Activated B cell treated with CpG ODN at 0.5 μM for 24 hours (primary cell): ENCODE measurements around the gene STH. TPM values are rescaled to one million over a fixed set of nuclear protein-coding genes. Genes with fewer than 3 reads are reported as not detected.

ENCODE experiments used
- ATAC-seq: fragments of 200-7000 bp; cut with Tn5 transposase; one replicate; pipeline ENCODE4 v1.10.0; 2021; ENCODE audit warnings: low read depth, mild to moderate bottlenecking, moderate library complexity
- CTCF ChIA-PET: fragments of 350-600 bp; sonication (Branson Sonifier 250); formaldehyde crosslinking; loops from one replicate; lab custom pipeline; 2021; ENCODE audit warnings: antibody characterized with exemption; lab: Charles Lee
- POLR2A ChIA-PET: fragments of 350-600 bp; sonication (Branson Sonifier 250); formaldehyde crosslinking; loops from one replicate; lab custom pipeline; 2021; ENCODE audit warnings: antibody characterized with exemption; lab: Charles Lee
- DNase-seq: peaks from one replicate; pipeline ENCODE4 v3.0.0; 2022
- H3K27ac Mint-ChIP-seq: one replicate; pipeline ENCODE4 v1.8.0; 2020; ENCODE audit warnings: mixed read lengths
- H3K27me3 Mint-ChIP-seq: one replicate; pipeline ENCODE4 v1.8.0; 2021; ENCODE audit warnings: mixed read lengths
- H3K36me3 Mint-ChIP-seq: one replicate; pipeline ENCODE4 v1.8.0; 2021; ENCODE audit warnings: low read depth, mixed read lengths
- H3K4me1 Mint-ChIP-seq: one replicate; pipeline ENCODE4 v1.8.0; 2021; ENCODE audit warnings: mixed read lengths
- H3K4me3 Mint-ChIP-seq: one replicate; pipeline ENCODE4 v1.8.0; 2020; ENCODE audit warnings: mild to moderate bottlenecking, mixed read lengths
- H3K9me3 Mint-ChIP-seq: one replicate; pipeline ENCODE4 v1.8.0; 2020; ENCODE audit warnings: mixed read lengths
- intact Hi-C: fragments of 100-400 bp; cut with micrococcal nuclease; formaldehyde crosslinking; loops from one replicate; pipeline ENCODE4 v1.15.1; 2024
- total RNA-seq: library from RNA; stranded (reverse); gene quantifications from 2 replicates; pipeline ENCODE4 v1.2.3, GENCODE V29; 2022
- TF ChIP-seq, protein P1 (sequence below): fragments of 200-600 bp; IDR thresholded peaks from one replicate; pipeline ENCODE4 v1.8.0; 2022; ENCODE audit warnings: antibody characterized with exemption, mild to moderate bottlenecking

STH gene
- total RNA-seq, 1 donor from 2014 or later = not detected

DNA sequence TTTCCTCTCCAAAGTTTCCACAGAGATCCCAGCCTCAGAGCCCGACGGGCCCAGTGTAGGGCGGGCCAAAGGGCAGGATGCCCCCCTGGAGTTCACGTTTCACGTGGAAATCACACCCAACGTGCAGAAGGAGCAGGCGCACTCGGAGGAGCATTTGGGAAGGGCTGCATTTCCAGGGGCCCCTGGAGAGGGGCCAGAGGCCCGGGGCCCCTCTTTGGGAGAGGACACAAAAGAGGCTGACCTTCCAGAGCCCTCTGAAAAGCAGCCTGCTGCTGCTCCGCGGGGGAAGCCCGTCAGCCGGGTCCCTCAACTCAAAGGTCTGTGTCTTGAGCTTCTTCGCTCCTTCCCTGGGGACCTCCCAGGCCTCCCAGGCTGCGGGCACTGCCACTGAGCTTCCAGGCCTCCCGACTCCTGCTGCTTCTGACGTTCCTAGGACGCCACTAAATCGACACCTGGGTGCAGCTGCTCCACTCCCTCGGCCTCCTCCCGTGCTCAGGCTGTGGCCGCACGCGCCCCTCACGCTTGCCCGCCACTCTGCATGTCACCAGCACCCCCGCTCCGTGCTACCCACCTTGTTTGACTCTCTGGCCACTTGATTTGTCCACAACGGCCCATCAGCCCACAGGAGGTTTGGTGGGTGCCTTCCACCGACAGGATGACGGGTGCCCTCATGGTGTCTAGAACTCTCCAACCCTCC lies 15.3 kb upstream of the STH start:
- ChIA-PET POLR2A (no interaction called here), CTCF (no interaction called here)
- Mint-ChIP-seq H3K4me3 (no peak overlapping the region), H3K27ac (no peak overlapping the region), H3K9me3 (no peaks in the 10 kb centered on the region), H3K27me3 (peaks cover 1% of the 10 kb centered on the region), H3K36me3 (no peaks in the 10 kb centered on the region), H3K4me1 (no peaks in the 10 kb centered on the region)
- ATAC-seq (no peak), DNase-seq (no peak)
- TF ChIP-seq, protein P1, sequence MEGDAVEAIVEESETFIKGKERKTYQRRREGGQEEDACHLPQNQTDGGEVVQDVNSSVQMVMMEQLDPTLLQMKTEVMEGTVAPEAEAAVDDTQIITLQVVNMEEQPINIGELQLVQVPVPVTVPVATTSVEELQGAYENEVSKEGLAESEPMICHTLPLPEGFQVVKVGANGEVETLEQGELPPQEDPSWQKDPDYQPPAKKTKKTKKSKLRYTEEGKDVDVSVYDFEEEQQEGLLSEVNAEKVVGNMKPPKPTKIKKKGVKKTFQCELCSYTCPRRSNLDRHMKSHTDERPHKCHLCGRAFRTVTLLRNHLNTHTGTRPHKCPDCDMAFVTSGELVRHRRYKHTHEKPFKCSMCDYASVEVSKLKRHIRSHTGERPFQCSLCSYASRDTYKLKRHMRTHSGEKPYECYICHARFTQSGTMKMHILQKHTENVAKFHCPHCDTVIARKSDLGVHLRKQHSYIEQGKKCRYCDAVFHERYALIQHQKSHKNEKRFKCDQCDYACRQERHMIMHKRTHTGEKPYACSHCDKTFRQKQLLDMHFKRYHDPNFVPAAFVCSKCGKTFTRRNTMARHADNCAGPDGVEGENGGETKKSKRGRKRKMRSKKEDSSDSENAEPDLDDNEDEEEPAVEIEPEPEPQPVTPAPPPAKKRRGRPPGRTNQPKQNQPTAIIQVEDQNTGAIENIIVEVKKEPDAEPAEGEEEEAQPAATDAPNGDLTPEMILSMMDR = no peak
- intact Hi-C loops = no loop called here

DNA sequence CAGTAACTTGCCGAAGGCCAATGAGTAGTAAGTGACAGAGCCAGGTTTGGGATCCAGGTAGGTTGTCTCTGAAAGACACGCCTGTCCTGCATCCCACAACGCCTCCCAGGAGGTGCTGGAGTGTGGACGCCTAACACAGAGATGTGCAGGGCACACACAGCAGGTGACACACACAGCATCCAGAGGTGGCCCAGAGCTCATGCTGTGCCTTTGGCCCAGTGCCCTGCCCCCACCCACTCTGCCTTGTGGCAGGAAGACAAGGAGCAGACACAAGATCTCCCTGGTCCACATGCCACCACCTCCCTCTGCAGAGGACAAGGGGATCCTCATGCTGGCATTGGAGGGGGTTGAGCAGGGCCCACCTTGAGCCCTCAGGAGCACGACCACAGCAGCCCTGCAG lies 14.7 kb upstream of the STH start:
- TF ChIP-seq, protein P1 = no peak
- ChIA-PET POLR2A (no interaction called here), CTCF (no interaction called here)
- ATAC-seq (no peak), DNase-seq (no peak)
- Mint-ChIP-seq H3K4me1 (no peaks in the 10 kb centered on the region), H3K27ac (no peak overlapping the region), H3K9me3 (no peaks in the 10 kb centered on the region), H3K36me3 (no peaks in the 10 kb centered on the region), H3K4me3 (no peak overlapping the region), H3K27me3 (peaks cover 1% of the 10 kb centered on the region)
- intact Hi-C loops = no loop called here

DNA sequence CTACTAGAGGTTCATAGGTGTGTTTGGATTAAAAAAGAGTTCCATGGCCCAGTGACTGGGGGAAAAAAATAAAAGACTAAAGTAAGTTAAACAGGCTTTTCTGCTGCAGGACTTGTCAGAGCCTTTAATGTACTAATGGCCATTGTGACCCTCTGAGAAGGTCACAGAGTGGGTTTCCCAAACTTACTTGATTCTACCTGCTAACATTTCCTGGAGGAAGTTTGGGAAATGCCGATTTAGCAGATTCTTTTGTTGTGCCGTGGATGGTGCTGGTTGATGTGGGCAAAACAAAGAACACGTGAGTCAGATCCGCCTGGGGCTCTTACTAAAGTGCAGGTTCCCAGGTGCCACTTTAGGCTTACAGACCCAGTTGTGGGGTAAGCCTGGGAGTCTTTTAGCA lies 13.6 kb upstream of the STH start:
- Mint-ChIP-seq H3K36me3 (no peaks in the 10 kb centered on the region), H3K27ac (no peak overlapping the region), H3K9me3 (no peaks in the 10 kb centered on the region), H3K4me3 (no peak overlapping the region), H3K27me3 (peaks cover 1% of the 10 kb centered on the region), H3K4me1 (no peaks in the 10 kb centered on the region)
- TF ChIP-seq, protein P1 = no peak
- ATAC-seq = no peak
- POLR2A ChIA-PET = no interaction called here
- intact Hi-C loops = no loop called here
- CTCF ChIA-PET = no interaction called here
- no peak for DNase-seq

DNA sequence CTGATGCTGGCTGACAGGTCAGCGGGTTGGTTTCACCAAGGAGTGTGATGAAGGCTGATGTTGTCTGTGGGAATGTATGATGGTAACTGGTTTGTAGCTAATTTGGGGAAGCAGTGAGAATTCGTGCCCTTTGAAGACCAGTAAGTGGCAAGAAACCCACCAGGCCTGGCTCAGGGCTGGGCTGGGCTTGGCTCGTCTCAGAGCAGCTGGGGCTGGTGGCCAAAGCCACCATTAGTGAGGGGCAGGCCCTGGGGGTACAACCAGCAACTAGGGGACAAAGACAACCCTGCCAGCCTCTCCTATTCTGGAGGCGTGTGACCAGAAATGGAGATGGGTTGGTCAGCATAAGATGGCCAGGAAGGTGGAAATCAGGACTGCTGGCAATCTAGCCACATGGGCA lies 13.0 kb upstream of the STH start:
- Mint-ChIP-seq H3K36me3 (no peaks in the 10 kb centered on the region), H3K4me3 (no peak overlapping the region), H3K9me3 (no peaks in the 10 kb centered on the region), H3K27me3 (peaks cover 1% of the 10 kb centered on the region), H3K4me1 (no peaks in the 10 kb centered on the region), H3K27ac (no peak overlapping the region)
- TF ChIP-seq, protein P1 = no peak
- intact Hi-C loops = no loop called here
- ChIA-PET POLR2A (no interaction called here), CTCF (no interaction called here)
- DNase-seq (no peak), ATAC-seq (no peak)

DNA sequence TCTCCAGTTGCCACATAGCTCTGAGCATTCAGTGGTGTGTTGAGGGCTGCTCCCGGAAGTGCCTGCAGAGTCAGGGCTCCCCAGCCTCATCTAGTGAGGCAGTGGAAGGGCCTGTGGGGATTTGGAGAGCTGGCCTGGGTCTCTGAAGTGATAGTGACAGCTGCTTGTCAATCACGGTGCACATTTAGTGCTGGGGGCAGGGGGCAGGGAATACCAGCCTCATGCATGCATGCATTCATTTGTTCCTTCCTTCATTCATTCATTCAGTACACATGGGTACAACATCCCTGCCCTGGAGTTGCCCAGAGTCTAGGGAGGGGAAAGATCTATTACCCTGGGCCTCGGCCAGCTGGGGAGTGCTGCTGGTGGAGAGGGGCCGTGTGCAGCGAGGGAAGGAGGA lies 11.3 kb upstream of the STH start:
- intact Hi-C loops = no loop called here
- POLR2A ChIA-PET = no interaction called here
- H3K27ac Mint-ChIP-seq = no peak overlapping the region
- no peak overlapping the region for H3K4me3 Mint-ChIP-seq
- H3K27me3 Mint-ChIP-seq = peaks cover 1% of the 10 kb centered on the region
- CTCF ChIA-PET = no interaction called here
- ATAC-seq = no peak
- no peaks in the 10 kb centered on the region for H3K9me3 Mint-ChIP-seq
- TF ChIP-seq, protein P1 = no peak
- no peaks in the 10 kb centered on the region for H3K4me1 Mint-ChIP-seq
- no peaks in the 10 kb centered on the region for H3K36me3 Mint-ChIP-seq
- DNase-seq = no peak
